GM21619 (cell line): ENCODE data around the gene CACNA2D3.

Source experiments
- ATAC-seq: cut with Tn5 transposase; IDR thresholded peaks from one replicate; pipeline ENCODE4 v1.9.1; 2021; ENCODE audit not compliant: unreplicated experiment

CACNA2D3 gene

GRCh38 chr3:54653456-54654195, 531.3 kb downstream of the CACNA2D3 start:
- no peak for ATAC-seq

DNA sequence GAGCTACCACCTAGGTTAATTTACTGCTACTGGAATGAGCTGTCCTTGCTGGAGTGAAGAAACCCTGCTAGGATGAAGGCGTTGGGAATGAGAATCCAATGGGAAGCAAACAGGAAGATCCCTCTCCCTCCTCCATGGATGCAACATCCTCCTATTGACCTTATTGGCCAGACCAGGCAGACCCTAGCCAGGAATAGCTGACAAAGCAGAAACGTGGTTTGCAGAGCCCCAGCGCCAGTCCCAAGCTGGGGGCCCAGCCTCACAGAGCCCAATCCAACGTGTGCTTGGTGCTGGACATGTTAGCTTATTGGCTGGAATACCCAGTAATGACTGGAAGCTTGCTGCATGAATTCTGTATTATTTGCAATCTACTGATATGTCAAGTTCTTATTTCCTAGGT, 532.4 kb downstream of the CACNA2D3 start:
- ATAC-seq, result no peak

DNA sequence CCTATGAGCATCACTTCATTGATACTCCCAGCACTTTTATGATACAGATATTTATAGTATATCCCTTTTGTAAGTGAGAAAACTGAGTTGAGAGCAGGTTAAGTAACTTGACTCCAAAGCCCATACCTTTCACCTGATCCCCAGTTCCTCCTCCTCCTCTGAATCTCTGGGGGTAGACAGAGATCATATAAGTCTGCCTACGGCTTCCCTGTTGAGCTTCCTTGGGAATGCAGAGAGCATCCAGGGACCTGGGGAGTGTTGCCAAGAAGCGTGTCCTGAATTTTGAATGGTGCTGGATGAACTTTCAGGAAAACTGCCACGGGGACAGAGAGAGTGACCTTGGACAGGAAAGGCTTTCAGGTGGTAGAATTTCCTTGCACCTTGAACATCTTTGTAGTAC, 537.0 kb downstream of the CACNA2D3 start:
- no peak for ATAC-seq

GRCh38 chr3:54660714-54661132, 538.4 kb downstream of the CACNA2D3 start:
- ATAC-seq, result no peak

- no peak for ATAC-seq
Observed at GRCh38 chr3:54661151-54661550, 538.8 kb downstream of the CACNA2D3 start.

DNA sequence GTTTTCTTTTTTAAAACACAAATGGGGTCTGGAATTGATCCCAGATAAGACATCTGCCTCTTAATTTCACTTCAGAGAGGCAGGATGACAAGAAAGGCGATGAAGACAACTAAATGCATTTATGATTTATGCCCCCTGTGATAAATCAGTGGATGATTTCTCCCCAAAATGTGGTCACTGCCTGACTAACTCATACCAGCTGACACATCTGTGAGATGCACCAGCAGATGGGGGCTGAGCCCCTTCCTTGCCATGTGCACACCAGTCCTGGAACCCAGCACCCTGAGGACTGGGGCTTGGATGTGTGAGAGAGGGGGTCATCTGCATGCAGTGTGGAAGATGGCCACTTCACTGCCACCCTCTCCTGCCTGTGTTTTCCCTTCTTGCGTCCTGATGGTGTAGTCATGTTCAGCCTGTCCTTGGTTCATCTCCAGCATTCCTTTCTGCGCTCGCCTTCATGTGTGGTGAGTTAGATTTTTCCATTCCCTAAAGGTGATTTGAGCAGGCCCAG, 541.2 kb downstream of the CACNA2D3 start:
- no peak for ATAC-seq

GRCh38 chr3:54665016-54665600, 542.8 kb downstream of the CACNA2D3 start:
- ATAC-seq, result no peak

DNA sequence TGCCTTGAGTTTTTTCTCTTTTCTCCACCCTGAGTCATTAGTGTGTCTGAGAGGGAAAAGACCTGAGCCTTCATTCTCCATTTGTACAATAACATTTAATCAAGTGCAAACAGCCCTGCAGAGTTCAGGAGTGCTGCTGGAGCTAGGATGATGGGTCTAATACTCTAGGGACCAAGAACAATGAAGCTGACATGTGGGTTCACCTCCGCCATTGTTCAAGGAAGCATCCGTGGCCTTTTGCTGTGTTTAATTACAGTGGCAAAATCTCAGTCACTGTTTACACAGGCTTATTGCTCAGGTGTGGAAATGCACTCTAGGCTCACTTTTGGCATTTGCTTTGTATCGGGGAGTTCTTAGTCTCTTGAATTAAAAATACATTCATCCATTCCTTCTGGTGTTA, 545.9 kb downstream of the CACNA2D3 start:
- no peak for ATAC-seq

DNA sequence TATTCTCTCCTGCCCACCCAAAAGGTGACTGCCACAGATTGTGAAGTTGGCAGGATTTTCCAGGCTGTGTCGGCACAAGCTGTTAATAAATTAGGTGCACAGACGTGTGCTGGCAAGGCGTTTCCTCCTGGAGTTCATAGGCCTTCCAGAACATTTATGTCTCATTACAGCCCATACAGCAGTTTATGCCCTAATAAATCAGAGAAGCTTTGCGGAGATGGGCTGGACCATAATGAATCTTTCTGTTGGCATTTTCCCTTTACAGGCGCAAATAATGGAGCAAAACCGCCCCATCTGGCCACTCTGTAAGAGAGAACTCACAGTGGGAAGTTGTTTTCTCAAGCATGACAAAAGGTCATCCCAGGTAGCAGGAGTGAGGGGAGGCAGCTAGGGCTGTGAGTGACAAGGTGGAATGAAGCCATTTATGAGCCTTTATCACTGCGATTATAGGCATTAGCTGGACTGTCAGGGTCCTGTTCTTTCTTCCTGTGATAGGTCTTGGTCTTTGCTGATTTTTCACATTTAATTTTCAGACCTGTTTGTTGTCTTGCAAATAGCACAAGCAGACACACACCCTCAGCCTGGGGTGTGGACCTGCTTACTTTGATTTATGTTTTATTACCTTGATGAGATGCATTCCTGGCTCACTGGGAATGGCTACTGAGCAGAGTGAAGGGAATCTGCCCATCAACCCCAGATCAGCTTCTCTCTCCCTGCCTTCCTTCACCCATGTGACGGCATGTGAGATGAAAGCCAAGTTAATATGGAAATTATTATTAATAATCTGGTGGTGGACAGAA, 548.0 kb downstream of the CACNA2D3 start:
- ATAC-seq, result no peak

- ATAC-seq, result no peak
Observed at GRCh38 chr3:54671511-54671910, 549.2 kb downstream of the CACNA2D3 start.

DNA sequence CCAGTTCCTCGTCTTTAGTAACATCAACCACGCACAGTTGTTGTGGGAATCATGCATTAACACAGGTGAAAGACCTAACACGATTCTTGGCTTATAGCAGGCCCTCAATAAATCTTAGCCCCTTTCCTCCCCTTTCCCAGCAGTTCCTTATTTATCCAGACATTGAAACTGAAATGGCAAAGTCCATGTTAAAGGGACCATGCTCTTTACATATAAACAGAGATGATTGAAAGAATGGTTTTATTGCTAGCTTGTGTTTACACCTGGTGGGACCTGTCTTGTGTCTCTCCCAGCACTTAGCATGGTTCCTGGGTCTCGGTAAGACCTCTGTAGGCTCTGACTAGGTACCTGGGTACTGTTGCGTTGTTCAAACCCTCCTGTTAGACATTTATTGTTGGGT, 553.7 kb downstream of the CACNA2D3 start:
- ATAC-seq, result no peak

GRCh38 chr3:54681706-54682105, 559.4 kb downstream of the CACNA2D3 start:
- ATAC-seq, result no peak

GRCh38 chr3:54685213-54685612, 562.9 kb downstream of the CACNA2D3 start:
- no peak for ATAC-seq

DNA sequence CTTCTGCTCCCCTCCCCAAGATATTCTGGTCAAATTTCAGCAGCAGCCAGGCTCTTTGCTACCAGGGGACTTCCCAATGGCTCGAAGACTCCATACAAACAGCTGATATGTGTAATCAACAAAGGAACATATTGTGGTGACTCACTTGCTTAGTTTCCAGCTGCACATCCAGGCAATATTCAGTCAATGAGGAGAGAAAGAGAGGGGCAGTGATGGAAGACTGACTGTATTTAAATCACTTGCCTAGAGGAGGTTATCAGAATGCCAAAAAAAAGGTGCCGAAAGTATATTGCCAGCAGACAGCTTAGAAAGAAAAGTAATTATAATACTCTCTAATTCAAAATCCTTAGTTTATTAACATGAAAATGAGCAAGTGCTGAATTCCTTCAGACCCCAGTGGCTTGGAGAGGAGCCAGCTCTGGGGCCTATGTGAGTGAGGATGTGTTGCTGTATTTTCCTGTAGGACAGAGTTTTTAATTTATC, 569.0 kb downstream of the CACNA2D3 start:
- ATAC-seq, result no peak

DNA sequence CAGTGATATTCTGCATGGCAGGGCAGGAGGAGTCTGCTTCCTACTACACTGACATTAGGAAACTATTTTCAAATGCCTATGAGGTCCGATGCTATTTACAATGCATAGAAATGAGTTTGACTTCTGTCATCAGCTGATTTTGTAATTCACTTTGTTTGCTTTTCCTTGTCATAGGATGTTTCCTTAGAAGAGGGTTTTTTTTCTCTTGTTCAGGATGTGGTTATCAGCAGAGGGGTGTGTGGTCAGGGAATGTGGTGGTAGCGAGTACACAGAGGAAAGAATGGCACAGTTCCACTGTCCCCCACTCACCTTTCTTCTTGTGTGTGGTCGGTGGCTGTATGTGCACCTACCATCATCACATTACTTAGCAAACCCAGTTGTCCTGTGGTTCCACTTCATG, 574.0 kb downstream of the CACNA2D3 start:
- no peak for ATAC-seq

DNA sequence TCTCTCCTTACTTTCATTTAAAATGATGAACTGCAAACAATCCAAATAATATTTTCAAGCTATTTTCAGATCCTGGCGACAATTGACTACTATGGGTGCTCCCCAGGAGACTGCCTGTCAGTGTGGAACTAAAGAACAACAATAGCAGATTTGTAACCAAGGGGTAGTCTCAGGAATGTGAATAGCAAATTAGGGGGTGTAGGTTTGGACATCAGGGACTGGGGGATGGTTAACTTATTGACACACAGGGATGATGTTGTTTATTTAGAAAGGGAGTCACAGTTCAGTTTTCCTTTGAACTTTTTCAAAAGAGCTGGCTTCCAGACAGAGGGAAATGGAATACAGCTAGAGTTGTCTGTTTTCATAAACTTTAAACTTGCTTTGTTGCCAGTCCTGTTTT, 575.7 kb downstream of the CACNA2D3 start:
- ATAC-seq, result no peak

DNA sequence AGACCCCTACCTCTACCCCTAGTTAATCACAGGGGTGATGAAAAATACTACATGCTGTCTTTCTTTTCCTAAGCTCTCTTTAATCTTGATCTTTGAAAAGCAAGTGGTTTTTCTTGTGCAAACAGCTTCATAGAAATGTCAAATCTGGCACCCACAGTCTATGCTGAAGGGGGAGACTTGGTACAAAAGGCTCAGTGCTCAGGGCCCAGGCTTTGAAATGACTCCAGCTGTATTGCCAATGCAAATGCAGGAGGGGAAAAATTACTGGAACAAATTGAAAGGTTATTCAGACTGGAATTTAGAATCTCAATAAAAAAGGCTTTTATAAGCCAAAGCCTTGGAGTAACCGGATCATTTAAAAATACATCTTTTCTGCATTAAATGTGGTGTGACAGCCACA, 581.6 kb downstream of the CACNA2D3 start:
- no peak for ATAC-seq

DNA sequence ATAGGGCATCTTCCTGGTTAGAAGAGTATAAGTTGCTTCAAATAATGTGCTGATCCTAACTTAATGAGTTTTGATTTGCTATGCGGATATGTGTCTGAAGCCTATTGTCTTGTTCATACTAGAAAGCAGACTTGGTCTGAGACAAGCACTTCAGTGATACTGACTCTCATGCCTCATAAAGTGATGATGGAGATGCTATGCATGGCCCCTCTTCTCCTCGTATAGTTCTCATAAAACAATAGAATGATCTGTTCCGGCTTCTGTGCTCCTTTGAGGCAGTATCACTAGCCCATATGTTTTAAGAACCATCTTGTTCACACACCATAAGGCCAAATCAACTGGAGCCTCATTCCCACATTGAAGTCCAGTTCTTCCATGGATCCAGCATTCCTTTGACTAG, 583.4 kb downstream of the CACNA2D3 start:
- no peak for ATAC-seq

- no peak for ATAC-seq
Observed at GRCh38 chr3:54706738-54707137, 584.4 kb downstream of the CACNA2D3 start.

DNA sequence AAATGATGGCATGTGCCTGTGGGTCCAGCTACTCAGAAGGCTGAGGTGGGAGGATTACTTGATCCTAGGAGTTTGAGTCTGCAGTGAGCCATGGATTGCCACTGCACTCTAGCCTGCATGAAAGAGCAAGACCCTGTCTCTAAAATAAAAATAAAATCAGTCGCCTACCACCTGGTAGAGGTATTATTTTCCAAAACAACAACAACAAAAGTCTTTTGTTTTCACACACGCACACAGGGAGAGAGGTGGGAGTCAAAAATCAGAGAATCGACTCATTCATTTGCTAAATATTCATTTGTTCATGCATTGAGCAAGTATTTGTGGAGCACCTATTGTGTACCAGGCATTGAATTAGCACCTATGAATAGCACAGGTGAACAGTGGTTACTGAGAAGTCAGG, 587.4 kb downstream of the CACNA2D3 start:
- no peak for ATAC-seq

GRCh38 chr3:54710954-54711353, 588.6 kb downstream of the CACNA2D3 start:
- ATAC-seq, result no peak

- ATAC-seq, result no peak
Observed at GRCh38 chr3:54712539-54712938, 590.2 kb downstream of the CACNA2D3 start.
